ENCODE results near the gene CBARP. TPM values are rescaled to one million over a fixed set of nuclear protein-coding genes. Genes with fewer than 3 reads are reported as not detected.

CBARP gene
- total and polyA plus RNA-seq, 2 donors from 2014 or later, result 1.0 to 1.1 TPM

- H3K36me3 ChIP-seq (ENCODE audit: control insufficient read depth in 2 of 3, insufficient read depth in 3 of 3, low read length in 3 of 3), result peaks cover 5 to 35% (median 17%) of the 10 kb centered on the region in 3 donors
- peak overlapping the region; percentile 77 to 97 (median 91) for H3K9ac ChIP-seq (ENCODE audit: low read length in 3 of 3)
- peaks cover 3 to 66% (median 32%) of the 10 kb centered on the region in 3 donors for H3K4me1 ChIP-seq (ENCODE audit: control insufficient read depth in 2 of 3, insufficient read depth in 2 of 3, low read depth in 1 of 3, low read length in 3 of 3)
- intact Hi-C loops (cut with DNase I), result no loop called here
- peak overlapping the region; percentile 89 to 96 (median 94) for H3K4me3 ChIP-seq (ENCODE audit: low read length in 3 of 3)
- no peak for FAIRE-seq
- H3K27ac ChIP-seq (ENCODE audit: low read depth in 2 of 2, low read length in 2 of 2), result peak overlapping the region; percentile 96 to 97
- H3K9me3 ChIP-seq (ENCODE audit: control insufficient read depth in 2 of 3, insufficient read depth in 1 of 3, low read length in 3 of 3), result no peaks in the 10 kb centered on the region
- DNase-seq, result no peak
- TF ChIP-seq CTCF (IDR thresholded peaks at IDR 0.05; ENCODE audit: borderline replicate concordance, extremely low read depth, insufficient read depth), result no peak
- H3K27me3 ChIP-seq (ENCODE audit: control insufficient read depth, insufficient read depth, low read length), result no peaks in the 10 kb centered on the region
These were observed 32.5 kb upstream of the CBARP start for GRCh38 chr19:1270213-1270853.

- Histone ChIP-seq H3K27me3 (ENCODE audit: control insufficient read depth, insufficient read depth, low read length) (no peaks in the 10 kb centered on the region), H3K4me1 (ENCODE audit: control insufficient read depth in 2 of 3, insufficient read depth in 2 of 3, low read depth in 1 of 3, low read length in 3 of 3) (peaks cover 3 to 67% (median 37%) of the 10 kb centered on the region in 3 donors), H3K27ac (ENCODE audit: low read depth in 2 of 2, low read length in 2 of 2) (peak overlapping the region; percentile 96 to 97), H3K36me3 (ENCODE audit: control insufficient read depth in 2 of 3, insufficient read depth in 3 of 3, low read length in 3 of 3) (peaks cover 5 to 35% (median 17%) of the 10 kb centered on the region in 3 donors), H3K4me3 (ENCODE audit: low read length in 3 of 3) (peak overlapping the region; percentile 89 to 96 (median 94)), H3K9ac (ENCODE audit: low read length in 3 of 3) (peak overlapping the region; percentile 77 to 97 (median 91)), H3K9me3 (ENCODE audit: control insufficient read depth in 2 of 3, insufficient read depth in 1 of 3, low read length in 3 of 3) (no peaks in the 10 kb centered on the region)
- peak; percentile 86 to 97 (median 94) for DNase-seq
- intact Hi-C loops (cut with DNase I), result no loop called here
- no peak for FAIRE-seq
- TF ChIP-seq CTCF (IDR thresholded peaks at IDR 0.05; ENCODE audit: borderline replicate concordance, extremely low read depth, insufficient read depth), result no peak
These were observed 31.8 kb upstream of the CBARP start for GRCh38 chr19:1269478-1270212.

GRCh38 chr19:1269065-1269477 lies 31.3 kb upstream of the CBARP start, which contains the start of gene CIRBP:
Gene CIRBP (plus strand): TSS chr19:1269332. CDS start chr19:1270934, 1,602 bp downstream.
- Histone ChIP-seq H3K4me3 (ENCODE audit: low read length in 3 of 3) (peak within 1 kb of the TSS; percentile 89 to 96 (median 94)), H3K27ac (ENCODE audit: low read depth in 2 of 2, low read length in 2 of 2) (peak within 1 kb of the TSS; percentile 96 to 97), H3K27me3 (ENCODE audit: control insufficient read depth, insufficient read depth, low read length) (no peaks in the 10 kb centered on the region), H3K4me1 (ENCODE audit: control insufficient read depth in 2 of 3, insufficient read depth in 2 of 3, low read depth in 1 of 3, low read length in 3 of 3) (peaks cover 3 to 61% (median 33%) of the 10 kb centered on the region in 3 donors), H3K9ac (ENCODE audit: low read length in 3 of 3) (peak within 1 kb of the TSS; percentile 77 to 97 (median 91)), H3K36me3 (ENCODE audit: control insufficient read depth in 2 of 3, insufficient read depth in 3 of 3, low read length in 3 of 3) (peaks cover 5 to 32% (median 17%) of the 10 kb centered on the region in 3 donors), H3K9me3 (ENCODE audit: control insufficient read depth in 2 of 3, insufficient read depth in 1 of 3, low read length in 3 of 3) (no peaks in the 10 kb centered on the region)
- DNase-seq, result peak; percentile 99 to 100 (median 100)
- TF ChIP-seq CTCF (IDR thresholded peaks at IDR 0.05; ENCODE audit: borderline replicate concordance, extremely low read depth, insufficient read depth), result no peak
- intact Hi-C loops (cut with DNase I), result no loop called here
- FAIRE-seq, result peak; percentile 96

Measured in kidney (tissue), 14 donors.